HG02571 (cell line): ENCODE measurements around the gene RPL10.
"Not testable (repeated sequence)": the region's sequence is repeated elsewhere in the genome, so short reads cannot be mapped to it uniquely, and the experiment has no call there.

Experiments used
- ATAC-seq: cut with Tn5 transposase; IDR thresholded peaks from one replicate; pipeline ENCODE4 v1.9.1; 2021; ENCODE audit warnings: mild to moderate bottlenecking, moderate library complexity; ENCODE audit not compliant: unreplicated experiment

RPL10 gene

GRCh38 chrX:154399527-154400368 lies 1.6 kb downstream of the RPL10 start:
- ATAC-seq = no peak

GRCh38 chrX:154400369-154400817 lies 2.2 kb downstream of the RPL10 start:
- not testable (repeated sequence) for ATAC-seq

- no peak for ATAC-seq
These were observed 3.0 kb downstream of the RPL10 start for GRCh38 chrX:154401045-154401799.

- no peak for ATAC-seq
These were observed 3.9 kb downstream of the RPL10 start for GRCh38 chrX:154401918-154402621.

- ATAC-seq = no peak
These were observed 4.5 kb downstream of the RPL10 start for GRCh38 chrX:154402622-154403127.

GRCh38 chrX:154403192-154403591 lies 5.0 kb downstream of the RPL10 start:
- ATAC-seq = no peak

- ATAC-seq = no peak
These were observed 5.7 kb downstream of the RPL10 start for GRCh38 chrX:154403858-154404257.

GRCh38 chrX:154404625-154405192 lies 6.5 kb downstream of the RPL10 start:
- no peak for ATAC-seq

GRCh38 chrX:154408659-154409221 lies 10.6 kb downstream of the RPL10 start:
- no peak for ATAC-seq

- no peak for ATAC-seq
These were observed 11.2 kb downstream of the RPL10 start, which contains the start of gene DNASE1L1 for GRCh38 chrX:154409222-154409871. DNASE1L1 (minus strand) TSS chrX:154409254; CDS start chrX:154405568, 3,686 bp downstream.

GRCh38 chrX:154411981-154412340 lies 13.8 kb downstream of the RPL10 start:
- no peak for ATAC-seq

- ATAC-seq = no peak
These were observed 14.3 kb downstream of the RPL10 start for GRCh38 chrX:154412468-154412867.

- ATAC-seq = no peak
These were observed 15.0 kb downstream of the RPL10 start for GRCh38 chrX:154413142-154413541.

GRCh38 chrX:154417157-154417556 lies 19.0 kb downstream of the RPL10 start:
- ATAC-seq = no peak

- ATAC-seq = no peak
These were observed 21.0 kb downstream of the RPL10 start for GRCh38 chrX:154419189-154419588.

- ATAC-seq = no peak
These were observed 21.7 kb downstream of the RPL10 start for GRCh38 chrX:154419688-154420401.

GRCh38 chrX:154420402-154420756 lies 22.2 kb downstream of the RPL10 start:
- no peak for ATAC-seq

GRCh38 chrX:154426916-154427770 lies 29.0 kb downstream of the RPL10 start:
- ATAC-seq = no peak
